Stimulated activated CD4-positive, alpha-beta T cell treated with anti-CD3 and anti-CD28 coated beads, Interleukin-12 subunit alpha, Interleukin-12 subunit beta, amount 100 ng/mL, for 24 hours (primary cell): ENCODE results near the gene RHOT2.

Experiments used
- DNase-seq, 2 experiments: peaks; one replicate each; pipeline ENCODE4 v3.0.0-alpha.2; 2020; ENCODE audit warnings: low read depth in 2 of 2

RHOT2 gene

GRCh38 chr16:714079-714478, 46.1 kb downstream of the RHOT2 start:
- DNase-seq: no peak

- DNase-seq: peak; percentile 76 to 92
These were observed 46.9 kb downstream of the RHOT2 start, which contains the start of gene METRN for GRCh38 chr16:714558-715476. METRN (plus strand) TSS chr16:715118; CDS start chr16:715290, 172 bp downstream.

- no peak for DNase-seq
These were observed 47.7 kb downstream of the RHOT2 start for GRCh38 chr16:715477-716199.

GRCh38 chr16:716200-716568, 48.3 kb downstream of the RHOT2 start:
- DNase-seq: no peak

- no peak for DNase-seq
These were observed 48.9 kb downstream of the RHOT2 start for GRCh38 chr16:716768-717325.

GRCh38 chr16:717450-718245, 49.7 kb downstream of the RHOT2 start:
- DNase-seq: no peak

GRCh38 chr16:718389-718788, 50.5 kb downstream of the RHOT2 start:
- DNase-seq: no peak

GRCh38 chr16:718922-719321, 51.0 kb downstream of the RHOT2 start:
- DNase-seq: no peak

GRCh38 chr16:719815-720446, 52.0 kb downstream of the RHOT2 start:
- DNase-seq: no peak

GRCh38 chr16:720447-720989, 52.6 kb downstream of the RHOT2 start:
- peak in 1 of 2 experiments; percentile 60 for DNase-seq

- DNase-seq: peak; percentile 61 to 72
These were observed 53.2 kb downstream of the RHOT2 start, which contains the start of gene ANTKMT for GRCh38 chr16:720990-721764. ANTKMT (plus strand) TSS chr16:721146; CDS start chr16:721275, 129 bp downstream.

- no peak for DNase-seq
These were observed 54.0 kb downstream of the RHOT2 start for GRCh38 chr16:721765-722540.

- no peak for DNase-seq
These were observed 55.1 kb downstream of the RHOT2 start for GRCh38 chr16:722835-723633.

- DNase-seq: no peak
These were observed 55.8 kb downstream of the RHOT2 start for GRCh38 chr16:723695-724094.
